ENCODE results near the gene LAGE3.
"Not testable (repeated sequence)": the region's sequence is repeated elsewhere in the genome, so short reads cannot be mapped to it uniquely, and the experiment has no call there.

The LAGE3 gene

DNA sequence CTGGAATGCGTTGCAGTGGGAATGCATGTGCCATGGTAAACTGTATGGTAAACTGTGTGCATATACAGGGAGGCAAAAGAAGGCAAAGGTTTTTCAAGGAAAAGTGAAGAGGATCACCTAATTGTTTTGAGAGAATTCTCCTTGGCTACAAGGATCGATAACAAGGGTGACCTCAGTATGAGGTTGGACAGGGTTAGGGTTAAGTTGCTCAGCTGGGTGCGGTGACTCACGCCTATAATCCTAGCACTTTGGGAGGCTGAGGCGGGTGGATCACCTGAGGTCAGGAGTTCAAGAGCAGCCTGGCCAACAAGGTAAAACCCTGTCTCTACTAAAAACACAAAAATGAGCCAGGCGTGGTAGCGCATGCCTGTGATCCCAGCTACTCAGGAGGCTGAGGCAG, 22.3 kb upstream of the LAGE3 start:
- not testable (repeated sequence) for DNase-seq

DNA sequence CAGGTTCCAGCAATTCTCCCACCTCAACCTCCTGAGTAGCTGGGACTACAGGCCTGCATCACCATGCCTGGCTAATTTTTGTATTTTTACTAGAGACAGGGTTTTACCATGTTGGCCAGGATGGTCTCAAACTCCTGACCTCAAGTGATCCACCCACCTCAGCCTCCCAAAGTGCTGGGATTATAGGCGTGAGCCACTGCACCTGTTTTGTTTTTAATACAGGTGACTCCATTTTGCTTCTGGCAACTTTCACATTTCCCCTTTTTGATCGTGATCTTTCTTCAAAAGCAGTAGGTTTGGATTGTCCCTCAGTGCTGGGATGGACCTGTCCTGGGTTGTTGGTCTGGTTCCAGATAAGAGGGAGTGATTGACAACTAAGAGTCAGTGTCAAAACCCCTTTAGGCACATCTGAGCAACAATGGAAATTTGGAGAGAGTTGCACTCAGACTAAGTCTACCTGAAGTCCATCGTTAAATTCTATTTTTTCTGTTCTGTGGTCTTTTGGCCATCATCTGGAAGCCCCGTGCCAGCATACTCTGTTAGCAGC, 17.6 kb upstream of the LAGE3 start:
- not testable (repeated sequence) for DNase-seq

DNA sequence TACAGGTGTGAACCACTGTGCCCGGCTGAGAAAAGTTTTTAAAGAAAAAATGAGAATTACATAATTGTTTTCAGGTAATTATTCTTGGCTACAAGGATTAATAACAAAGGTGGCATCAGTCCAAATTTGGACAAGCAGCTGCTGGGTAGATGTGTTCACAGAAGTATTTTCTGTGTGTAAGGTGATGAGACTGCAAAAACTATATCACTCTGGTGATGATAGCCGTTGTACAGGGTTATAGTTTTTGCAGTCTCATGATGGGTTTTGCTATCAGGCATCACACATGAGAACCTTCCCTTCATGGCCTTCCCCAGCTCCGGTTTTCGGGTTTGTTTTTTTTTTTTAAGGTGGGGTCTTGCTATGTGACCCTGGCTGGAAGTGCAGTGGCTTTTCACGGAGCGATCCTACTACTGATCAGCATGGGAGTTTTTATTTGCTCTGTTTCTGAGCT, 16.4 kb upstream of the LAGE3 start:
- DNase-seq, result no peak

DNA sequence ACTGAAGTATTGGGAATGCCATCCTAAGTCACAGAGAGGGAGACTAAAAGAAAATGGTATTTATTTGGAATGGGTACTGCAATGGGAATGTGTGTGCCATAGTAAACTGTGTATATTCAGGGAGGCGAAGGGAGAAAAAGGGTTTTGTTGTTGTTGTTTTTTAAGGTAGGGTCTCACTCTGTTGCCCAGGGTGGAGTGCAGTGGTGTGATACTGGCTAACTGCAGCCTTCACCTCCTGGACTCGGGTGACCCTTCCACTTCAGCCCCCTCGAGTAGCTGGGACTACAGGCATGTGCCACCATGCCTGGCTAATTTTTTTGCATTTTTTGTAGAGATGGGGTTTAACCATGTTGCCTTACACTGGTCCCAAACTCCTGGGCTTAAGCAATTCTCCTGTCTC, 15.6 kb upstream of the LAGE3 start:
- DNase-seq, result no peak

DNA sequence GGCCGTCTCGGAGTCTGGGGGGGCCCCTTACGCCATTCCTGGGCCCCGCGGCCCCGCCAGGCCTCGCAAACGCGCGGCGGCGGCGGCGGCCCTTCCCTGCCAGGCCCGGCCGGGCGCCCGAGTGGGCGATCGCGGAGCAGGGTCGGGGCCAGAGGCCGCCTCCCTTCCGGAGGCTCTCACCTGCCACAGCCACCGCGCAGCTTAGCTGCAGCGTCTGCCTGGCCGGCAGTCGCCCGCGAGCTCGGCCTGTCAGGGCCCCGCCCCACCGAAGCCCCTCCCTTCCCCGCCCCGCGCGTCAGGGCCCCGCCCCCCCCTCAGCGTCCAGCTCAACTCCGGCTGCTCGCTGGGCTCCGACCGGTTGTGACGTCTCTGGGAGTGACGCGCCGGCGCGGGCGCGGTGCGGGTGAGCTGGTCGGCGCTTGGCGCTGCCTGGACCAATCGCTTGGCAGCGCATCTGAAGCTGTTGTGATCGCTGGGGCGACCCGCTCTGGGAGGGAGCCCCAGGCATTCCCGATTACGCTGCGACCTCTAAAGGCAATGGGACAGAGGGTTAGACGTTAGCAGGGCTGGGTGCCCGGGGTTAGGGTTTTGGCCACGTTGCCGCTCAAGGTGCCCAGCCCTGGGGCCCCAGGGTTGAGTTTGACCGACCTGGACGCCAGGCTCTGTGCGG, 11.5 kb upstream of the LAGE3 start, which contains the start of gene SLC10A3:
SLC10A3 (minus strand) TSS at position 216 of the 670 bp plus-strand sequence. CDS start 1,689 bp downstream, outside the sequence.
- peak; percentile 69 to 74 for DNase-seq

DNA sequence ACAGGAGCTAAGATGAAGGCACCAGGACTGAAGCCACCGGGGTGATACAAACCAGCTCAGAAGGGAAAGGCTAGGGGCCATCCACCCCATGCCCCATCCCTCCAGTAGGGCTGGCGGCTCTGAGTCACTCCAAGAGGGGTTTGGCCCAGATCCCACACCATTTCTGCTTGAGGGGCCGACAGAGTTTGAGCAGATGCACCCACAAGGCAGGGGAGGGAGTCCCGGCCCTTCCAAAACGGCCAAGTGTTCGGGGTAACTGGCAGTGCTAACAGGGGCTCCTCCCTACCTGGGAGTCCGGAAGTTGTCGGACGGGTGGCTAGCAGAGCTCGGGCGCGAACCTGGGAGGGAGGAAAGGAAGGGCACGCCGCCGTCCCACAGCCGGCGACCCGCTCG, 10.9 kb upstream of the LAGE3 start:
- DNase-seq, result no peak

DNA sequence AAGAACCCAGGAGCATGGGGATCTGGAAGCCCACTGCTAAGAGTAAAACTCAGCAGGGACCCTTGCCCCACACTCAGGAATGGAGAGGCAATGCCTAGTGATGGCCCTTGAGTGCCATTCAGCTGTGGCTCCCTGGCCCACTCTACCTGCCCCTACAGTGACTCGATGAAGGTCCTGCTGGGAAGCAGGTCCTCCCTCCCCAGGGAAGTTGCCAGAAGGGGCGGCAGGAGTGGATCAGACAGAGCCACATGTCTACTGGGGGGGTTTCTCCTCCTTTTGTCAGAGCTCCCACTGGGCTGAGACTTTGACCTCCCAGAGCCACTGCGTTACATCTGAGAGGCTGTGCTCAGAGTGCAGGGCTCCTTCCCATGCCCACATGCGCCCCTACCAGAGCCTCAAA, 10.1 kb upstream of the LAGE3 start:
- DNase-seq, result no peak

DNA sequence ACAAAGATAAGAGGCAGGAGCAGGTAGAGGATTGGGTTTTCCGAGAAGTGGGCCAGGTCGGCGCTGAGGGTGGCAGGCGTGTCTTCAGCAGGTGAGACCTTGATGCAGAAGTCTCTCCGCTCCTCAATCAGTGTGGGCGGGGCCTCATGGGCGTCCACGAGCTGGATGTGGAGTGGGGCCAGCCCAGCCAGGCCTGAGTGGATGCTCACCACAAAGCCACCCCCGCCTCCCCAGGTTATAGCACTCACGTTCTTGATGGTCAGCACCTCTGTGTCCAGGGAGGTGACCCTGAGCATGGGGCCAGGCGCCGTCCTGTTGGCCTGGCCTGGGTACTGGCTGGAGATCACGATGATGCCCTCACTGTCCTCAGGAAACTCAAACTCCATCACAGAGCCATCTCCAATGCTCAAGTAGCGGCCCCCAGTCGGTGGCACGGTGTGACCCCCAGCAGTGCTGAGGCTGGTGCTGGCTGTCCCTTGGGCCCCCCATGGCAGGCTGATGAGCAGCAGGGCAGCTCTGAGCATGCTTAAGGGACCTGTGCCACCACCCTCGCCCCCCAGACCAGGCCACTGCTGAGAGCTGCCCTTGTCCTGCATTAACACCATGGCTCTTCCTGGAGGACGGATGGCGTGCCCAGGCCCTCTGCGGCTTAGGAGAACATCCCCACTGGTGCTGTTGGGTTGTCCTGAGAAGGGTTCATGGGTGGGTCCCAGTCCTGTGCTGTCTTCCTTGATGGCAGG, 9.4 kb upstream of the LAGE3 start:
- no peak for DNase-seq

DNA sequence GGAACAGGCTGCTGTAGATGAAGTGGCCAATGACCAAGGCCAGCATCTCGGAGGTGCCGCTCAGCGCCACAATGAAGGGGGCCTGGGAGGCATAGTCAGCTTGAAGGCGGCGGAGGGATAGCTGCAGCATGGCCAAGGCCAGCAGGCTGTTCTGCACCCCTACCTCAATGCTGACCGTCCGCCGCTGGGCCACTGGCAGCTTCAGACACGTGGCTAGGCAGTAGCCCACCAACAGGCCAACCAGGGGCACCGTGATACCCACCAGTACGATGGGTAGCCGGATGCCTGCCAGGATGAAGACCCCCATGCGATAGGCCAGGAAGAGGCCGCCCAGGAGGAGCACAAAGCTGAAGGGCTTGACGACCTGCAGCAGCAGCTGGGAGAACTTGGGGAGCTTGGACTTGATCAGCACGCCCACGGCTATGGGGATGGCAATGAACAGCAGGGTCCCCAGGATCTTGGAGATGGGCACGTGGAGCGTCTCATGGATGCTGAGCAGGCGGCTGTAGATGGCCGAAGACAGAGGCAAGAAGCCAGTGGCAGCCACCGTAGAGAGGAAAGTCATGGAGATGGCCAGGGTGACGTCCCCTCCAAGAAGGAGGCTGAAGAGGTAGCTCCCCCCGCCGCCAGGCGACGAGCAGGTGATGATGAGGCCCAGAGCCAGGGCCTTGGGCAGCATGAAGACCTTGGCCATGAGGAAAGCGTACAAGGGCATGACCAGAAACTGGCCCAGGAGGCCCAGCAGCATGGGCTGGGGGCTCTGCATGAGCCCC, 8.6 kb upstream of the LAGE3 start:
- DNase-seq, result no peak

DNA sequence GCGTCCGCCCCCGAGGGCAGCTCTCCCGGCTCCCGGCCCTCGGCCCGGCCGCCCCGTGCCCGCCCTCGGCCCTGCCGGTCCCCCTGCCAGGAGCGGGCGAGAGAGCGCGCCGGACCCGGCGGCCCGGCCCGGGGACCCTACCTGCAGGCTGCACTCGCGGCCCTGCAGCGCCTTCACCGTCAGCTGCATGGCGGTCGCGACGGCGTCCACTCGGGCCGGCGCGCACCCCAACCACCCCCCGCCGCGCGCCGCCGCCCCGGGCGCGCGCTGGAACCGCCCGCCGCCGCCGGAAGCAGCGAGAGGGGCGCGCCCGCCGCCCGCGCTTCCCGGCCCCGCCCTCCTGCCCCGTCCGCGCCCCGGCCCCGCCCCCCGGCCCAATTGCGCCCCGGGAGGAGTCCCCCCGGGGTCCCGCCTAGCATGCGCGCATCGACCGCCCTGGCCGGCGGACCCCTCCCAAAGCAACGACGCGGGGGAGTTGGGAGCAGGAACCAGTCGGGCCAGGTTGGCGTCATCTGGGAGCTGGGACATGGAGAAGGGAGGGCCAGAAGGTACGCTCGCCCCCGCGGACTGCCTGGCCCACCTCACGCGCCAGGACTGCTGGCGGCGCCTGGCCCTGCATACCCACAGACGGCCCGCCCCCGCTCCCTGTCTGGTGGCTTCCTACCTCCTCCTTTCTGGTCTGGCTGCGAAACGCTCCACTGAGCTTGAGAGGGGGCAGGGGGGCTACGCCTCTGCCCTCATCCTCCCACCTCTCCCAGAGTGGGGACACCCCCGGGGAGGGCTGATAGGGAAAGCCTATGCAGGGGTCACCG, 7.5 kb upstream of the LAGE3 start, which contains the start of gene UBL4A:
UBL4A (minus strand) TSS at position 220 of the 812 bp plus-strand sequence; CDS start at position 189, 31 bp downstream.
- peak in 1 of 2 experiments; percentile 4 for DNase-seq

DNA sequence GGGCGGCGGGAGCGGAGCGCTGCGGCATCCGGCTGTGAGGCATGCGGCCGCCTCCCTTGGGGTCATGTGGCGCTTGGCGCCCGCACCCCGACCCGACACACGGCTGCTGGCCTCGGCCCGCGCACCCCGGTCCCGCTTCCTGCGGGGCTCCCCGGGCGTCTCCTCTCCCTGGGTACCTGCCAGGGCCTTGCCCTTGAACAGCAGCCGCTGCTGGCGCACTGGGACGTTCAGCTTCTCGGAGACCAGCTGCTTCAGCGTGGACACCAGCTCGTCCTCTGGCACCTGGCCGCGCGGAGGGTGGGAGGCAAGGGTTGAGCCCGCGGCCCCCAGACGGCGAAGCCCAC, 6.9 kb upstream of the LAGE3 start:
- no peak for DNase-seq

DNA sequence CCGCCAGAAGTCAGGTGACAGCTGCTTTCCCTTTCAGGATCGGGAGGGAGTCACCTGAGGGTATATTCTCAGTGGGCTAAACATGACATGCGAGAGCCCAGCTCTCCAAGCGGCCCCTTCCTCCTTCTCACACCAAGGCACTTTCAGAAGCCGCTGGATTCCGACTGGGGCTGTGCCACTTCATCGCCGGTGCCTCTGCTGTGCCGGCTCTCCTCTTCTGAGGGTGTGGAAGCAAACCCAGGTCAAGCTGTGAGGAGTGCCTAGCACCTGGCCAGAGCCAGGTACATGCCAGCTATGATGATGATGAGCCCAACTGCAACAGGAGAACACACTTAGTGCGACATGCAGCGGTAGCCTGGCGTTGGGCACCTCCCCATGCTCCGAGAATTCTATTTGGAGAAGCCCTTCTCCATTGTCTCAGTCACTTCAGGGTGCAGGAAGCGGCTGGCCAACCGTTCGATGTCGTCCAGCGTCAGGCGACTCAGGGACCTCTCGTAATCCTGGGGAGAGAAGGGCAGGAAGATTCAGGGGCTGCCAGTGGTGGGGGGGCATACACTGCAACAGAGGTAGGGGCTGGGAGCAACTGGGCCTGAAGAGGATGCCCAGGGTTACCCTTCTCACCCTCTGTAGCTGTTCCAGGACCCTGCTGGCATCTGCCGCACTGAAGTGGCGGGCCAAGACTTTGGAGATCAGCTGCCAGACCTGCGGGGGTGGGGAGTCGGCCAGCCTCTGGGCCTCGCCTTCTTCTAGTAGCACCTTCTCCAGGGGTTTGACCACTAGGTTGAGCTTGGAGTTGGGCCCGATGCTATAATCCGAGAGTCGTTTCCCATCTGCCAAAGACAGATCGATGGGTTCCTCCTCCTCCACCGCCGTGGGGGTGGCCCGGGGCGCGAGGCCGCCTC, 6.3 kb upstream of the LAGE3 start:
- no peak for DNase-seq

DNA sequence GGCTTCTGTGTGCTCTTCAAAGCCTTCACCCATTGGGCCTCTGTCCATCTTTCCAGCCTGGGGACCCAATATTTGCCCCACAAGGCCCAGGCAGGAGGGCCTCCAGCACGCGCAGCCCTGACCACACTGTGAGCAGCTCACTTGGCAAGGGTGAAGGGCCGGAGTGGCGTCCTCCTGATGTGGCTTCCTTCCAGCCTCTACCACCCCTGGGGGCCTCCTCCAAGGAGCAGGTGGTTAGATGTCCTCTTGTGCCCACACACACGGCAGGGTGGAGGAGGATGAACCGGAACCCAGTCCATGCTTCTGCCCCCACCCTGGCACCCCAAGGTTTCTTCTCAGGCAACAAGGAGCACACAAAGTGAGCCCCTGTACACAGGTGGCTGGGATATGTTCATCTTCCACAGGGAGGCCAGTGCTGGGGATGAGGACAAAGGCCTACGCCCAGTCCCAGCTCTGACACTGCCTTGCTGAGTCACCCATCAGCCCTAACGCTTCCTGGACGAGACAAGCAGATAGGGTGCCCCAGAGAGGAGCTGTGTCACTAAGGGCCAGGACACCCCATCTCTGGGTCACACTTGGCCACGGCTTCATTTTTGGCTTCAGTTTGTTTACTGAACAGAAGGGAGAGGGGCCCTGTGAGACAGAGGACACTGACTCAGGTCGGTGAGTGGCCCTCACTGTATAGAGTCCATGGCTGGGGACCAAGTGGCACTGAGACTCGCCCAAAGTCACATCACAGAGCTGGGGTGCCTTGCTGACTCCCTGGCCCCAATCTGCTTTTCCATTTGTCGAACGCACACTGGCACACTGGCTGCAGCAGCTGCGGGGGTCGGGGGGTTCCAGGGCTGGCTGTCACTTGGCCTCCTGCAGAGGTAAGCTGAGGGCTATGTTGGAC, 5.4 kb upstream of the LAGE3 start:
- no peak for DNase-seq

DNA sequence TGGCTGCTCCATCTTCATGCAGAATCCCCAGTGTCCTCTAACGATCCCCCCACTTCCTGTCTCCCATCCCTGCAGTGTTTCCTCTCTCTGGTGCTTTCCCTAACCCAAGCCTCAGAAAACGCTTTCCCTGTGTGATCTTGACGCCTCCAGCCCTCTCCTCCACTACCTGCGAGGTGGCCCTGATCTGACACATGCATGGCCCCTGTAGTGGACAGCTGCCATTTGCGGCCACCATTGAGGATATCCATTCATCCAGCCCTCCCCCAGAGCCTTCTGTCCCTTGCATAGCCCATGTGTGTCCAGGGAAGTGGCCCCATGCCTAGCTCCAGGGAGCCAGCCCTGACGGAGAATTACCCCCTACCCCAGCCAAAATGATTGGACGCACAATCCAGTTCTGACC, 4.2 kb upstream of the LAGE3 start:
- no peak for DNase-seq

DNA sequence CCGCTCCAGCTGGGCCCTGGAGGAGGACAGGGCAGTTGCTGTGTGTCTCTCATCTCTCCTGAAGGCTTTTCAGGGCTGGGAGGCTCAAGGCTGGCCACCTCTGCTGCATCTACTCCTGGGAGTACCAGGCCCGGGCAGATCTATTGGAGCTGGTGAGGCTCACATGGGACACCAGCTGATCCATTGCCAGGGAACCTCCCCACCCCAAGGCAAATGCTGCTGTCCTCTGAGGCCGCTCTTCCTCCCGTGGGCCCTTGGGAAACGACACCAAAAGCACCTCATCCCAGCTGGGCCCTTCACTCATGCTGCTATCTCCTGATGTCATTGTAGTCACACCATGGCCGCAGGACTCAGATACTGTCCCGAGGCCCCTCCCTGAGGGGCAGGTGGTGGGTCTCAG, 3.7 kb upstream of the LAGE3 start:
- no peak for DNase-seq

DNA sequence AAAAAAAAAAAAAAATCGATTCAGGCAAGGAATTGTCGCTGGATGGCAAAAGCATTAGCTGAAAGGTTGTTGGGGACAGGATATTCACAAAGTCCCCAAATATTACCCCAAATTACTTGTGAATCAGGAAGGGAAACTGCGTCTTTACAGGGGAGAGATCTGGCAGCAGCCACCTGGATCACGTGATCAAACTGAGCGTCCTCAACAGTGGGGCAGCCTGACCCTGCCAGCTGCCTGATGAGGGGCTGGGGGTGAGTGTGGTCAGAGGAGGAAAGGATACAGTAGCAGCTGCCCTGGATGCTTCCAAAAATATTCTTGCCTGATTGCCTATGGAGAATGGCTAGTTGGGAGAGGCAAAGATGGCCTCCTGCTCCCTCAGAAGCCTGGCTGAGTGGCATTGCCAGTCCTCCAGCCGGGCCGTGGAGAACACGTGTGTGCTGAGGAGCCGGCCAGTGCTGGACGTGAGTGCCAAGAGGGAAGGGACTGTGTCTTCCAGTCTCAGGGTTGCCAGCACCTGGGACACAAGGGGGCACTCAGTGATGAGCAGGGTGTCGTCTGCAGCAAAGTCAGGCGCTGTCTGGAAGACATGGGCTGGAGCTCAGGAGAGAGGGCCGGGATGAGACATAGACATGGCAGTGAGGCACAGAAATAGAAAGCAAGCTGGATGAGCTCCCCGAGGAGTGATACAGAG, 3.0 kb upstream of the LAGE3 start:
- no peak for DNase-seq

DNA sequence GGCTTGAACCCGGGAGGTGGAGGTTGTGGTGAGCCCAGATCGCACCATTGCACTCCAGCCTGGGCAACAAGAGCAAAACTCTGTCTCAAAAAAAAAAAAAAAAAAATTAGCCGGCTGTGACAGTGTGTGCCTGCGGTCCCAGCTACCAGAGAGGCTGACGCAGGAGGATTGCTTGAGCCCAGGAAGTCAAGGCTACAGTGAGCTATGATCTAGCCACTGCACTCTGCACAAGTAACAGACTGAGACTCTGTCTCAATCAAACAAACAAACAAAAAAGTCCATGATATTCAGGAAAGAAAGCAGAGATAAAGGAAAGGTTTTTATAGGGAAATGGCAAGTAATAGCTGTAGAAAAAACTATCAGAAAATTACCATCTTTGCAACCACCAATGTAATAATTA, 2.1 kb upstream of the LAGE3 start:
- no peak for DNase-seq

DNA sequence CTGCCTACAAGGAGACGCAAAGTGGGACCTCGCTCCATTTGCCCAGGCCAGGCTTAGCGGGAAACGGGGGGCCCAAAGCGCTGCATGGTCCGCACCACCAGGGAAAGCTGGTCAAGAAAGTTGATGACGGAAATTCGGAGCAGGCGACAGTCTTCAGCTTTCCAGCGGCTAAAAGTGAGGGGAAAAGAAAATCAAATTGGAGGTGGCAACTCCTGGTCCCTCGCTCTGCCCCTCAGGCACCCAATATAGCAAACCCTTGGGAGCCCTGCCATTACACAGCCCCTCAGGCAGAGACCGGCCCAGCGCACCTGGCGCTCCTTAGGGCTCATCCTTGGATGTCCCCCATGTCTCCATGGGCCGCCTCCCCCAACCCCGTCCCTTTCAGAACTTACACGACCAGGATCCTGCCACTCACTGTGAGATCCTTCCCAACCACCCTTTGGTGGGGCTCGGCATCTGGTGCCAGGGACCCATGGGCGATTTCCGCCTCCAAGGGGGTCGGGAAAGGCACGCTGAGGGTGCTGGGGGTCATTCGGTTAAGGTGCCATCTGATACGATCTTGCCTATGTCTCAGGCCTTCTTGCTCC, 1.1 kb downstream of the LAGE3 start:
- no peak for DNase-seq

DNA sequence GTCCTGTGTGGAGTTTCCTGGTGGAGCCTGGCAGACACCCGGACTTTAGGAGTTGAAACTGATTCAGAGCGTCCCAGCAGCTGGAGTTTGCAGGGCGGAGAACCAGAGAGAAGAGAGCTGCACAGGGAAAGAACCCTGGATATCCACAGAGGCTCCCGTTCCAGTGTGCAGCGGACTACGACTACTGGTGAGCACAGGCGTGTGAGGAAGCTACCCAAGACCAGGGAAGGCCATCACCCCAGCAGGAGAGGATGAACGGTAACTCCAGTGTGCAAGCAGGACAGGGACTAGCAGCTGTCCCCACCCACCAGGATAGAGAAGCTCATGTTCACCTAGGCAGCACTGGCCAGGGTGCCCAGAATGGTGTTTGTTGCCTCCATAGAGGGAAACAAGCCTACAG, 2.3 kb downstream of the LAGE3 start:
- no peak for DNase-seq

Data from AML-193 (cell line).